HepG2 (cell line): Measurements from ENCODE around the gene LOXL3. TPM values are rescaled to one million over a fixed set of nuclear protein-coding genes. Genes with fewer than 3 reads are reported as not detected.
A peak's percentile ranks its signal among the peaks of the same experiment; 100 is the strongest.

ENCODE experiments used
- ETV5 ChIP-seq: IDR thresholded peaks from 2 replicates; pipeline ENCODE4 v1.6.1; 2018; ENCODE audit warnings: missing biosample characterization, missing genetic modification reagents, inconsistent platforms, borderline replicate concordance
- FOXA3 ChIP-seq: IDR thresholded peaks from 2 replicates; pipeline ENCODE4 v1.6.1; 2016; ENCODE audit warnings: missing genetic modification reagents, missing compliant biosample characterization
- GRHL1 ChIP-seq: sonication (generic); formaldehyde crosslinking; conservative IDR thresholded peaks from 2 replicates; pipeline ENCODE4 v1.8.0; 2022; ENCODE audit warnings: missing genetic modification reagents
- HINFP ChIP-seq: sonication (generic); formaldehyde crosslinking; IDR thresholded peaks from 2 replicates; pipeline ENCODE4 v1.4.0; 2020; ENCODE audit warnings: low read depth, mild to moderate bottlenecking, missing genetic modification reagents
- HOXA3 ChIP-seq: sonication (generic); formaldehyde crosslinking; IDR thresholded peaks from 2 replicates; pipeline ENCODE4 v1.5.0; 2020; ENCODE audit warnings: missing genetic modification reagents
- IKZF5 ChIP-seq: IDR thresholded peaks from 2 replicates; pipeline ENCODE4 v1.6.1; 2018; ENCODE audit warnings: missing genetic modification reagents, mild to moderate bottlenecking, missing compliant biosample characterization
- PRPF4 ChIP-seq: fragments of 200-400 bp; formaldehyde crosslinking; IDR thresholded peaks from 2 replicates; pipeline ENCODE4 v1.6.1; 2016; ENCODE audit warnings: low read length, low read depth; ENCODE audit not compliant: poor library complexity, severe bottlenecking
- RFXANK ChIP-seq: IDR thresholded peaks from 2 replicates; pipeline ENCODE4 v1.6.1; 2016
- SOX6 ChIP-seq, 2 experiments: fragments of 450-650 bp in 1 of 2; sonication (generic) in 1 of 2; formaldehyde crosslinking in 1 of 2; IDR thresholded peaks; 2 replicates each; pipeline versions ENCODE4 v1.4.0 to v1.6.1; 2017 to 2020; ENCODE audit warnings: antibody characterized with exemption in 1 of 2, mild to moderate bottlenecking in 1 of 2, missing genetic modification reagents in 1 of 2
- SRY ChIP-seq: sonication (generic); formaldehyde crosslinking; IDR thresholded peaks from 2 replicates; pipeline ENCODE4 v1.8.0; 2022; ENCODE audit warnings: mild to moderate bottlenecking, missing genetic modification reagents
- THAP9 ChIP-seq: sonication (generic); formaldehyde crosslinking; IDR thresholded peaks from 2 replicates; pipeline ENCODE4; 2020; ENCODE audit warnings: missing genetic modification reagents, mild to moderate bottlenecking, borderline replicate concordance
- TRIM22 ChIP-seq: fragments of 450-650 bp; IDR thresholded peaks from 2 replicates; pipeline ENCODE4 v1.6.1; 2017
- YY1 ChIP-seq: IDR thresholded peaks from 2 replicates; pipeline ENCODE4 v1.6.1; 2011; ENCODE audit warnings: low read length, low read depth, moderate library complexity, mild to moderate bottlenecking; ENCODE audit not compliant: insufficient read depth, insufficient replicate concordance
- ZNF770 ChIP-seq: sonication (generic); formaldehyde crosslinking; IDR thresholded peaks from 2 replicates; pipeline ENCODE4 v1.5.0; 2020; ENCODE audit warnings: mild to moderate bottlenecking, missing genetic modification reagents
- ZNF775 ChIP-seq: sonication (generic); formaldehyde crosslinking; IDR thresholded peaks from 2 replicates; pipeline ENCODE4 v1.4.0; 2020; ENCODE audit warnings: missing genetic modification reagents, mild to moderate bottlenecking, moderate library complexity, borderline replicate concordance
- ZNF83 ChIP-seq: sonication (generic); formaldehyde crosslinking; IDR thresholded peaks from 2 replicates; pipeline ENCODE4 v1.4.0; 2020; ENCODE audit warnings: missing genetic modification reagents, mild to moderate bottlenecking, borderline replicate concordance
- ZSCAN30 ChIP-seq: sonication (generic); formaldehyde crosslinking; IDR thresholded peaks from 2 replicates; pipeline ENCODE4 v1.5.0; 2020; ENCODE audit warnings: mild to moderate bottlenecking, missing genetic modification reagents
- polyA plus RNA-seq, 8 experiments: library from polyadenylated mRNA; depleted of rRNA in 3 of 8; stranded (reverse) in 7 of 8; unstranded in 1 of 8; fragments of >200 nt; fragmentation: Illumina TruSeq in 4 of 8; extraction: Trizol in 4 of 8; gene quantifications; 2 replicates each; pipeline versions ENCODE4 v1.2.1 to v1.2.3, GENCODE V29; 2011 to 2016; ENCODE audit warnings: low read depth in 4 of 8, missing spikeins in 1 of 8, mixed read lengths in 1 of 8; ENCODE audit not compliant: insufficient read depth in 1 of 8
- total RNA-seq, 5 experiments: library from RNA; depleted of rRNA; stranded (reverse); fragments of >200 nt; fragmentation: Illumina TruSeq; extraction: Trizol; gene quantifications; 2 replicates each; pipeline ENCODE4 v1.2.3, GENCODE V29; 2016; ENCODE audit warnings: low read depth in 1 of 5

LOXL3 gene
- total and polyA plus RNA-seq, 2 of the 13 experiments (the other 11 are each of a cell fraction or from before 2014, with no cell fraction given): 0.55 to 6.5 TPM

- TF ChIP-seq RFXANK (CRISPR knock-in tag): no peak
- no peak for TF ChIP-seq FOXA3 (CRISPR knock-in tag)
- TF ChIP-seq PRPF4: no peak
- TF ChIP-seq ZNF770: peak; percentile 16; the same call in 1 of the 2 replicates
- peak; percentile 20 for TF ChIP-seq YY1
- no peak for TF ChIP-seq SOX6 (IDR thresholded peaks at IDR 0.05)
- TF ChIP-seq SOX6 (CRISPR knock-in tag; IDR thresholded peaks at IDR 0.05): no peak
- TF ChIP-seq THAP9 (CRISPR knock-in tag): no peak
- 0 out of 2 replicates have a peak, but pooled peaks have one; percentile 4 for TF ChIP-seq IKZF5 (CRISPR knock-in tag)
- no peak for TF ChIP-seq ZNF775 (CRISPR knock-in tag)
- peak; percentile 67 for TF ChIP-seq HOXA3 (CRISPR knock-in tag)
- TF ChIP-seq ZSCAN30 (CRISPR knock-in tag): 0 out of 2 replicates have a peak, but pooled peaks have one; percentile 26
- TF ChIP-seq ETV5 (CRISPR knock-in tag): peak; percentile 56; the same call in 1 of the 2 replicates
- 0 out of 2 replicates have a peak, but pooled peaks have one; percentile 35 for TF ChIP-seq HINFP (CRISPR knock-in tag)
- TF ChIP-seq SRY: 0 out of 2 replicates have a peak, but pooled peaks have one; percentile 72
- TF ChIP-seq ZNF83 (CRISPR knock-in tag): no peak
- TF ChIP-seq GRHL1 (CRISPR knock-in tag): no peak
- TF ChIP-seq TRIM22: no peak
These were observed 55.8 kb downstream of the LOXL3 start (continued) for GRCh38 chr2:74497777-74498499.
